Measurements from ENCODE around the gene OR4D6.

DNA sequence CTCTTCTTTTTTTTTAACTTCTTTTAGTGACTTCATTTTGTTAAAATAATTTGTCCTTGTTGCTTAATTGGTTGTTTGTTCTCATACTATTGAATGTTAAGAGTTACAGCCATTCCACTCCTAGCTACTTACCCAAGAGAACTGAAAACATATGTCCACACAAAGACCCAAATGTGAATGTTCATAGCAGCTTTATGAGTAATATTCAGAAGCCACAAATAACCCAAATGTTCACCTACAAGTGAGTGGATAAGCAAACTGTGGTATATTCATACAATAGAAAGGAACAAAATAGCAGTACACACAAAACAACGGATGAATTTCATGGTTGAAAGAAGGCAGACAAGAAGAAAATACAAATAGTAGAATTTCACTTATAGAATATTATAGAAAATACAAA, 45.2 kb downstream of the OR4D6 start:
- TF ChIP-seq, protein P1, sequence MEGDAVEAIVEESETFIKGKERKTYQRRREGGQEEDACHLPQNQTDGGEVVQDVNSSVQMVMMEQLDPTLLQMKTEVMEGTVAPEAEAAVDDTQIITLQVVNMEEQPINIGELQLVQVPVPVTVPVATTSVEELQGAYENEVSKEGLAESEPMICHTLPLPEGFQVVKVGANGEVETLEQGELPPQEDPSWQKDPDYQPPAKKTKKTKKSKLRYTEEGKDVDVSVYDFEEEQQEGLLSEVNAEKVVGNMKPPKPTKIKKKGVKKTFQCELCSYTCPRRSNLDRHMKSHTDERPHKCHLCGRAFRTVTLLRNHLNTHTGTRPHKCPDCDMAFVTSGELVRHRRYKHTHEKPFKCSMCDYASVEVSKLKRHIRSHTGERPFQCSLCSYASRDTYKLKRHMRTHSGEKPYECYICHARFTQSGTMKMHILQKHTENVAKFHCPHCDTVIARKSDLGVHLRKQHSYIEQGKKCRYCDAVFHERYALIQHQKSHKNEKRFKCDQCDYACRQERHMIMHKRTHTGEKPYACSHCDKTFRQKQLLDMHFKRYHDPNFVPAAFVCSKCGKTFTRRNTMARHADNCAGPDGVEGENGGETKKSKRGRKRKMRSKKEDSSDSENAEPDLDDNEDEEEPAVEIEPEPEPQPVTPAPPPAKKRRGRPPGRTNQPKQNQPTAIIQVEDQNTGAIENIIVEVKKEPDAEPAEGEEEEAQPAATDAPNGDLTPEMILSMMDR (IDR thresholded peaks at IDR 0.05): no peak
- TF ChIP-seq EP300 (IDR thresholded peaks at IDR 0.05): no peak
- TF ChIP-seq POLR2A (IDR thresholded peaks at IDR 0.05): no peak
